GM10248 (cell line): Measurements from ENCODE around the gene IMMP2L.

Source experiments
- CTCF ChIA-PET: fragments of 300-600 bp; sonication (Branson Sonifier 250); formaldehyde crosslinking; extraction: SDS; loops from one replicate; lab custom pipeline; 2021; ENCODE audit warnings: antibody characterized with exemption; lab: Yijun Ruan, JAX
- POLR2A ChIA-PET: fragments of 350-650 bp; sonication (Branson Sonifier 250); formaldehyde crosslinking; extraction: SDS; loops from one replicate; lab custom pipeline; 2020; ENCODE audit warnings: antibody characterized with exemption; lab: Yijun Ruan, JAX
- DNase-seq: peaks from one replicate; pipeline ENCODE4 v3.0.0; 2012; ENCODE audit errors: extremely low spot score
- CTCF ChIP-seq: IDR thresholded peaks from 2 replicates; pipeline ENCODE4 v1.5.1; 2012; ENCODE audit warnings: mild to moderate bottlenecking, low read depth; ENCODE audit errors: extremely low read depth, missing control alignments, control extremely low read depth

IMMP2L gene

DNA sequence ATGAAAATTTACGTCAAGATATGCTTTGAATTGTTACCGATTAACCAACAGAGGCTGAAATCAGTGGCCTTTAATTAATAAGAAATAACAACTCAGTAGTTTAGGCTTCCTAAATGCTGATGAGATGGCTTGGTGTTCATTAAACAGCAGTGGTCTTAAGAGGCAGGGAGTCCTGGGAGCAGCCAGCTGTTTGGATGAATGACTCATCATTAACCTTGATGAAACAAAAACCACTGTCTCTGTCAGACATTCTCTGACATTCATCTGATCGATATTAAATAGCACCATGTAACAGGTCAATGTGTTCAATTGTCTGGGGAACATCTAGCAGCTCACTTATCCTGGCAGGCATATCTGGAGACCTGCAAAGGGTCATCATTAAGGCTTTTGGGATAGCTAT is 705.6 kb downstream of the IMMP2L start:
- DNase-seq, result no peak
- no peak for TF ChIP-seq CTCF
- ChIA-PET CTCF (interaction anchor here (1.1 kb wide), 2 partner anchors 9 kb away, joined by 3 to 4 read pairs; no protein-coding TSS in a partner anchor), POLR2A (no interaction called here)

DNA sequence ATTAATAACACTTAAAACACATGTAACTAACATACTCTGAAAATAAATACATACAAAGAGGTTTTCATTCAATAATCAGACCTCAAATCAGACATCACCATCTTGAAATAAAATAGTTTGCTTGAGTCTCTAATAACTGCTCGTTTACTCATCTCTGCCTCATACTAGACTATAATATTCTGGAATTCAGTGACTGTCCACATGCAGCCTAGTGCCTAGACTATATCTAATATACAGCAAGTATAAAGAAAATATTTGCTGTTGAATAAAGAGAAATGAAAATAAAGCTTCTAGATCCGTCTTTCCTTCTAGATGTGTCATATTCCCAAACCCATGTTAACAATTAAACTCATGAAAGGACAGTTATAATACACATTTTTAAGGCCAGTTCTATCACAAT is 707.6 kb downstream of the IMMP2L start:
- POLR2A ChIA-PET, result no interaction called here
- CTCF ChIA-PET, result no interaction called here
- no peak for DNase-seq
- TF ChIP-seq CTCF, result no peak

GRCh38 chr7:110854166-110854565 is 708.1 kb downstream of the IMMP2L start:
- TF ChIP-seq CTCF, result no peak
- CTCF ChIA-PET, result no interaction called here
- POLR2A ChIA-PET, result no interaction called here
- no peak for DNase-seq

DNA sequence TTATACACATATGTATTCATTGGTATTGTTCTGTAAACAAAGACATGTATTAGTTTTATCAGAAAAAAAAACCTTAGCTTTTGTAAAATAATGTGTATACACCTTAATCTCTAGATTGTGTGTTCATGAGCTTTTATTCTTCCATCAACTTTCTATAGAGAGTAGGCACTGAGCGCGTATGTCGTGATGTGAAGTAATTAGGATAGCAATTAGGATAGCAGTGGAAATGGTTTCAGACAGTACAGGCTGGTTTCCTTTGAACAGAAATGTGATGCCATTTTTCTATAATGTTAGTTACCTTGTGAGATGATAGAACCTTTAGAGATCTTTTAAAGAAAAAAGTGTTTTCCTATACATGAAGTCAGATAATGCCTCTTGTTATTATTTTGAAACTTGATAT is 709.0 kb downstream of the IMMP2L start:
- ChIA-PET POLR2A (no interaction called here), CTCF (no interaction called here)
- no peak for DNase-seq
- no peak for TF ChIP-seq CTCF

- ChIA-PET POLR2A (no interaction called here), CTCF (no interaction called here)
- DNase-seq, result no peak
- no peak for TF ChIP-seq CTCF
Observed at GRCh38 chr7:110852156-110852940, 709.9 kb downstream of the IMMP2L start.

DNA sequence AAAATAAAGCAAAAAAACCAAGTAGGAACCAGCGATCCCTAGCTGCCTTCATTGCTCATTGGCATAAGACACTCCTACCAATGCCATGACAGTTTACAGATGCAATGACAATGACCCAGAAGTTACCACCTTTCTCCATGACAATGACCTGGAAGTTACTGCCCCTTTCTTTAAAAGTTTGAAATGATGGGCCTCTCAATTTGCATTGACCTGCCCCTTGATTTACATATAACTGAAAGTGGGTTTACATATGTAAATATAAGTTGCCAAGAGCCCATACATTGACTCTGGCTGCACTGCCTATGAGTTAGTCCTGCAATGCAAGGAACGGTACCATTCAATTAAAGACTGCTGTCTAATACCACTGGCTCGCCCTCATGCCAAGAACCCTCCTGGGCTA is 712.1 kb downstream of the IMMP2L start:
- no peak for TF ChIP-seq CTCF
- ChIA-PET POLR2A (no interaction called here), CTCF (no interaction called here)
- DNase-seq, result no peak

DNA sequence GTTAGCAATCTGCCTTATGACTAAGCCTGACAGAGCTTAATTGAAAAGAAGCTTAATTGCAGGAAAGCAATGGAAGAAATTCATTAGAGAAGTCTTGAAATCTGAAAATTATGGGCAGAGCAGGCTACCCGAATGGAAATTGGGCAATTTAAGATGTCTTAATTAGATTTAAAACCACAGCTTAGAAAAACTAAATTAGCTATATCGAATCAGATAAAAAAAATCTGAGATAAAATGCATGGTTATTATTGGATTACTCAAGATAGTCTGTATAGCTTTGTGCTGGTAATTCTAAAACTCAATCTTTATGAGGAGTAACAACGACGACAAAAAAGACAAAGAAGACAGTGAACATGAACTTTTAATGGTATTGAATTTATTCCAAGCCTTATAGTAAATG is 719.5 kb downstream of the IMMP2L start:
- TF ChIP-seq CTCF, result no peak
- ChIA-PET CTCF (no interaction called here), POLR2A (no interaction called here)
- no peak for DNase-seq
